Retinal pigment epithelial cell (primary cell): Measurements from ENCODE around the gene MOSMO.

Source experiments
- DNase-seq: peaks from one replicate; pipeline ENCODE4 v3.0.0-alpha.2; 2010; ENCODE audit warnings: low read depth
- H3K4me3 ChIP-seq: 2 replicates; pipeline ENCODE4 v1.5.1; 2011; ENCODE audit warnings: mild to moderate bottlenecking, low read length, control low read depth, moderate library complexity
- TF ChIP-seq, protein P1 (sequence below): conservative IDR thresholded peaks from 2 replicates; pipeline ENCODE4 v1.5.1; 2011; ENCODE audit warnings: low read depth, low read length, control low read depth, inconsistent platforms

The MOSMO gene

DNA sequence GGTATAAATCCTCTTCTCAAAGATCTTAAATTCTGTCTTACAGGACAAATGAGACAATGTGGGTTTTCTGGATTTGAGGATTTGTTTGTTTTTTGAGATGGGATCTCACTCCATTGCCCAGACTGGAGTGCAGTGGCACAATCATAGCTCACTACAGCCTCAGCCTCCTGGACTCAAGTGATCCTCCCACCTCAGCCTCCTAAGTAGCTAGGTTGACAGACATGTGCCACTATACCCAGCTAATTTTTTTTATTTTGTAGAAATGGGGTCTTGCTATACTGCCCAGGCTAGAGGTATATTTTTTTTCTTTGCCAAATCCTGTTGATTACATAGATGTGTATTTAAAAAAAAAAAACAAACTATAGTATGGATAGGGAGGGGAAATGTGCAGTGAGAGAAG is 122.6 kb downstream of the MOSMO start:
- TF ChIP-seq, protein P1, sequence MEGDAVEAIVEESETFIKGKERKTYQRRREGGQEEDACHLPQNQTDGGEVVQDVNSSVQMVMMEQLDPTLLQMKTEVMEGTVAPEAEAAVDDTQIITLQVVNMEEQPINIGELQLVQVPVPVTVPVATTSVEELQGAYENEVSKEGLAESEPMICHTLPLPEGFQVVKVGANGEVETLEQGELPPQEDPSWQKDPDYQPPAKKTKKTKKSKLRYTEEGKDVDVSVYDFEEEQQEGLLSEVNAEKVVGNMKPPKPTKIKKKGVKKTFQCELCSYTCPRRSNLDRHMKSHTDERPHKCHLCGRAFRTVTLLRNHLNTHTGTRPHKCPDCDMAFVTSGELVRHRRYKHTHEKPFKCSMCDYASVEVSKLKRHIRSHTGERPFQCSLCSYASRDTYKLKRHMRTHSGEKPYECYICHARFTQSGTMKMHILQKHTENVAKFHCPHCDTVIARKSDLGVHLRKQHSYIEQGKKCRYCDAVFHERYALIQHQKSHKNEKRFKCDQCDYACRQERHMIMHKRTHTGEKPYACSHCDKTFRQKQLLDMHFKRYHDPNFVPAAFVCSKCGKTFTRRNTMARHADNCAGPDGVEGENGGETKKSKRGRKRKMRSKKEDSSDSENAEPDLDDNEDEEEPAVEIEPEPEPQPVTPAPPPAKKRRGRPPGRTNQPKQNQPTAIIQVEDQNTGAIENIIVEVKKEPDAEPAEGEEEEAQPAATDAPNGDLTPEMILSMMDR, result no peak
- no peak overlapping the region for H3K4me3 ChIP-seq
- no peak for DNase-seq

DNA sequence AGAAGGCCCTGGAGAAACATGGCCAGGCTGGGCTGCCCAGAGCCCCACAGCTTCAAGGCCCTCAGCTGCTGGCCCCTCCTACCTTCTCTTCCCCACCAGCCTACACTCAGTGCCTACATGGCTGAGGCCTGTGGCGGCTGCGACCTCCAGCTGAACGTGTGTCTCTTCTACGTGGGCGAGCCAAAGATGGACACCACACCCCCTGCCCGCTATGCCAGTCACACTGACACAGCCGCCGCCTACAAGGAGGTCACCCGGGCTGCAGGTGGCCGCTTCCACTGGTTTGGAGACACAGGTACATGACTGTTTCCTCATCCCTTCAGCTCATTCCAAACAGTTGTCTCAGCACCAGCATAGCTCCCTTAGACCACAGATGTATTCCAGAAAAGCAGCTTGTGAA is 124.9 kb downstream of the MOSMO start:
- TF ChIP-seq, protein P1, result no peak

More for the DNA sequence above, 124.9 kb downstream of the MOSMO start:
- H3K4me3 ChIP-seq, result no peak overlapping the region
- DNase-seq, result no peak
